C4-2B (cell line): ENCODE results near the gene RPN2.

ENCODE experiments used
- ZFX ChIP-seq: fragments of 450-650 bp; IDR thresholded peaks from 2 replicates; pipeline ENCODE4 v1.6.1; 2017
- TF ChIP-seq, protein P1 (sequence below): fragments of 450-650 bp; conservative IDR thresholded peaks from 2 replicates; pipeline ENCODE4 v1.5.1; 2017; ENCODE audit warnings: mild to moderate bottlenecking

GRCh38 chr20:37262505-37262904 lies 83.4 kb downstream of the RPN2 start:
- TF ChIP-seq, protein P1, sequence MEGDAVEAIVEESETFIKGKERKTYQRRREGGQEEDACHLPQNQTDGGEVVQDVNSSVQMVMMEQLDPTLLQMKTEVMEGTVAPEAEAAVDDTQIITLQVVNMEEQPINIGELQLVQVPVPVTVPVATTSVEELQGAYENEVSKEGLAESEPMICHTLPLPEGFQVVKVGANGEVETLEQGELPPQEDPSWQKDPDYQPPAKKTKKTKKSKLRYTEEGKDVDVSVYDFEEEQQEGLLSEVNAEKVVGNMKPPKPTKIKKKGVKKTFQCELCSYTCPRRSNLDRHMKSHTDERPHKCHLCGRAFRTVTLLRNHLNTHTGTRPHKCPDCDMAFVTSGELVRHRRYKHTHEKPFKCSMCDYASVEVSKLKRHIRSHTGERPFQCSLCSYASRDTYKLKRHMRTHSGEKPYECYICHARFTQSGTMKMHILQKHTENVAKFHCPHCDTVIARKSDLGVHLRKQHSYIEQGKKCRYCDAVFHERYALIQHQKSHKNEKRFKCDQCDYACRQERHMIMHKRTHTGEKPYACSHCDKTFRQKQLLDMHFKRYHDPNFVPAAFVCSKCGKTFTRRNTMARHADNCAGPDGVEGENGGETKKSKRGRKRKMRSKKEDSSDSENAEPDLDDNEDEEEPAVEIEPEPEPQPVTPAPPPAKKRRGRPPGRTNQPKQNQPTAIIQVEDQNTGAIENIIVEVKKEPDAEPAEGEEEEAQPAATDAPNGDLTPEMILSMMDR = no peak
- TF ChIP-seq ZFX = no peak
